Cardiac fibroblast (primary cell): Measurements from ENCODE around the gene HBB.

Source experiments
- DNase-seq, 2 donors: peaks; one replicate each; pipeline versions ENCODE4 v3.0.0 to v3.0.0-alpha.2; 2010; ENCODE audit warnings: low read depth in 2 of 2
- H3K4me3 ChIP-seq, 2 donors: replicated peaks in 1 of 2; 1 replicate in 1 of 2; 2 replicates in 1 of 2; pipeline ENCODE4 v1.5.1; 2011; ENCODE audit warnings: low read depth in 2 of 2, low read length in 2 of 2, mild to moderate bottlenecking in 2 of 2, moderate library complexity in 1 of 2
- CTCF ChIP-seq: IDR thresholded peaks from one replicate; pipeline ENCODE4 v1.5.1; 2011; ENCODE audit warnings: low read depth, mild to moderate bottlenecking, low read length, inconsistent platforms

Gene HBB

GRCh38 chr11:5192738-5193137 is 34.1 kb downstream of the HBB start:
- no peak for TF ChIP-seq CTCF
- no peak overlapping the region for H3K4me3 ChIP-seq
- no peak for DNase-seq

- H3K4me3 ChIP-seq = no peak overlapping the region
- no peak for DNase-seq
- no peak for TF ChIP-seq CTCF
These were observed 38.7 kb downstream of the HBB start for GRCh38 chr11:5188201-5188600.

GRCh38 chr11:5178046-5178837 is 48.6 kb downstream of the HBB start:
- H3K4me3 ChIP-seq = no peak overlapping the region
- no peak for TF ChIP-seq CTCF
- DNase-seq = no peak
